ENCODE measurements around the gene C22orf31. TPM values are rescaled to one million over a fixed set of nuclear protein-coding genes. Genes with fewer than 3 reads are reported as not detected.

Gene C22orf31
- polyA plus RNA-seq, 4 donors = 1.4 TPM; not detected in 3

GRCh38 chr22:29009148-29009547, 52.5 kb downstream of the C22orf31 start:
- Histone ChIP-seq H3K4me1 (ENCODE audit: control insufficient read depth in 3 of 3, insufficient read depth in 2 of 3, low read depth in 1 of 3, low read length in 2 of 3) (peaks cover 3 to 55% (median 18%) of the 10 kb centered on the region in 3 donors), H3K4me3 (ENCODE audit: low read depth in 1 of 3, low read length in 3 of 3) (no peak overlapping the region), H3K27me3 (ENCODE audit: control insufficient read depth in 3 of 3, insufficient read depth in 3 of 3, low read length in 3 of 3) (no peaks in the 10 kb centered on the region), H3K36me3 (ENCODE audit: control insufficient read depth in 3 of 3, insufficient read depth in 2 of 3, low read depth in 1 of 3, low read length in 3 of 3) (peaks cover 0 to 7% (median 0%) of the 10 kb centered on the region in 3 donors), H3K9me3 (ENCODE audit: control insufficient read depth in 2 of 2, insufficient read depth in 1 of 2, low read depth in 1 of 2, low read length in 1 of 2) (no peaks in the 10 kb centered on the region), H3K27ac (ENCODE audit: low read depth in 1 of 3, low read length in 2 of 3) (no peak overlapping the region)
- no peak for FAIRE-seq
- WGBS, 3 donors = 92 to 94% (median 92%) methylated on average over 5 of the region's 5 CpGs
- no peak for DNase-seq

Other genes with a start within 250 kb of the C22orf31 start
- gene ZNRF3, start 178.3 kb downstream of the C22orf31 start, polyA plus RNA-seq = 1 to 10 TPM in 2 of 4 donors, under 1 TPM in 2; 0.22 to 9.1 (median 4.2) TPM
- gene KREMEN1, start 11.2 kb upstream of the C22orf31 start, polyA plus RNA-seq = 10 to 100 TPM in 2 of 4 donors, 1 to 10 TPM in 2; 1.1 to 24.6 (median 7.0) TPM
- gene EMID1, start 144.1 kb upstream of the C22orf31 start, polyA plus RNA-seq = 100 to 1,000 TPM in 1 of 4 donors, 1 to 10 TPM in 2, not detected in 1; 2.7 to 131 (median 4.7) TPM
- 10 to 100 TPM; 13.6 to 43.1 (median 18.3) TPM for gene RHBDD3, start 206.2 kb upstream of the C22orf31 start, polyA plus RNA-seq
- gene EWSR1, start 206.4 kb upstream of the C22orf31 start, polyA plus RNA-seq = 100 to 1,000 TPM; 145 to 245 (median 186) TPM
- 10 to 100 TPM in 3 of 4 donors, 1 to 10 TPM in 1; 3.9 to 49.0 (median 29.0) TPM for gene GAS2L1, start 244.8 kb upstream of the C22orf31 start, polyA plus RNA-seq

All from small intestine (tissue), 7 donors.